Choroid plexus epithelial cell (primary cell): Measurements from ENCODE around the gene EHBP1.
"Not testable (repeated sequence)": the region's sequence is repeated elsewhere in the genome, so short reads cannot be mapped to it uniquely, and the experiment has no call there.

ENCODE experiments used
- DNase-seq: peaks from one replicate; pipeline ENCODE4 v3.0.0-alpha.2; 2010; ENCODE audit warnings: low read depth
- H3K4me3 ChIP-seq: 2 replicates; pipeline ENCODE4 v1.5.1; 2011; ENCODE audit warnings: low read depth, mild to moderate bottlenecking, control low read depth, low read length, moderate library complexity
- CTCF ChIP-seq: conservative IDR thresholded peaks from 2 replicates; pipeline ENCODE4 v1.5.1; 2011; ENCODE audit warnings: low read depth, mild to moderate bottlenecking, control low read depth, inconsistent platforms, low read length, moderate library complexity

The EHBP1 gene

GRCh38 chr2:62741954-62742722 is 36.6 kb downstream of the EHBP1 start:
- DNase-seq = no peak
- H3K4me3 ChIP-seq = no peak overlapping the region
- no peak for TF ChIP-seq CTCF

DNA sequence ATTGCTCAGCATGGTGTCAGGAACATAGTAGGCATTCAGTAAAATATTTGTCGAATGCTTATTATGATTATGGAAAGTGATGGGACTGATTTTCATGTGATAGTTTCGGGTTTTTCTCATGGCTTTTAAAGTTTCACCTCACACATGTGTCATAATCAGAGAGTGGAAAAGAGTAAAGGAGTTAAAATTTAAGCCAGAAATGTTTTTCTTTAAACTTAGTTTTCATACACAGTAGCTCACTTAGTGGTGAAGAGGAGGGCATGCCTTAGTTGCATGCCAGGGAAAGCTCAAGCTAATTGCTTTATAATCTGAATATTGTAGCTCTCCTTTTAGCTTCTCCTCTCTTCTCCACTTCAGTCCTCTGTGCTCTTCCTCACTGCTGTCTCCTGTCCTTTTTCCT is 38.0 kb downstream of the EHBP1 start:
- DNase-seq = no peak
- H3K4me3 ChIP-seq = no peak overlapping the region
- TF ChIP-seq CTCF = no peak

GRCh38 chr2:62744603-62745002 is 39.1 kb downstream of the EHBP1 start:
- no peak for TF ChIP-seq CTCF
- no peak for DNase-seq
- H3K4me3 ChIP-seq = no peak overlapping the region

- no peak for TF ChIP-seq CTCF
- DNase-seq = no peak
- H3K4me3 ChIP-seq = no peak overlapping the region
Measured at GRCh38 chr2:62745891-62746481, 40.5 kb downstream of the EHBP1 start.

DNA sequence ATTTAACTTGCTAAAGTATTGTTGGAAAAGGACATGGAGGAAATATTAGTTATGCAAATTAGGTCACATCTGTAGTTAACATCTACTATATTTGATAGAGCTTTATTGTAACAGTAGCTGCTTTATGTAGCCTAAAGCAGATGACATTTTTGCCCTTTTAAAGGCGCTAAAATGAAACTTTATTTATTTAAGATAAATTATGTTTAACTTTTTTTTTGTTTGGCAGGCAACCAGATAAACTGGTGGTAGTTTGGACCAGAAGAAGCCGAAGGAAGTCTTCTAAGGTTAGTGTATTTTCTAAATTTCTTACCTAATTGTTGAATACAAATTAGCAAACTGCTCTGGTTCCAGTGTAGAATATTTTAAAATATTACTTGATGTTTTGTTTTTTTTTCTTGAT is 41.7 kb downstream of the EHBP1 start:
- TF ChIP-seq CTCF = no peak
- no peak overlapping the region for H3K4me3 ChIP-seq
- no peak for DNase-seq

DNA sequence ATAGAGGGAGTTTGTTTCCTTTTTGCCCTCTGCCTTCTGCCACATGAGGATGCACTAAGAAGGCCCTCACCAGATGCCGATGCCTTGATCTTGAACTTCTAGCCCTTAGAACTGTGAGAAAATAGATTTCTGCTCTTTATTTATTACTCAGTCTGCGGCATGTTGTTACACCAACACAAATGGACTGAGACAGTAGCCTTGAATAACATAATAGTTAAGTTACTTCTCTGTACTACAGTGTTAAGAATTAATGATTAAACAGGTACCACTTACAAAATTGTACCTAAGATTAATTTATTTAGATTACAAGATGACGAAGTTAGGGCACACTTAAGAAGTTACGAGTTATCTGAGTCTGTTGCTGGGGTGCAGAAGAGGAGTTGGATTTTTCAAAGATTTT is 42.4 kb downstream of the EHBP1 start:
- DNase-seq = no peak
- no peak overlapping the region for H3K4me3 ChIP-seq
- no peak for TF ChIP-seq CTCF

DNA sequence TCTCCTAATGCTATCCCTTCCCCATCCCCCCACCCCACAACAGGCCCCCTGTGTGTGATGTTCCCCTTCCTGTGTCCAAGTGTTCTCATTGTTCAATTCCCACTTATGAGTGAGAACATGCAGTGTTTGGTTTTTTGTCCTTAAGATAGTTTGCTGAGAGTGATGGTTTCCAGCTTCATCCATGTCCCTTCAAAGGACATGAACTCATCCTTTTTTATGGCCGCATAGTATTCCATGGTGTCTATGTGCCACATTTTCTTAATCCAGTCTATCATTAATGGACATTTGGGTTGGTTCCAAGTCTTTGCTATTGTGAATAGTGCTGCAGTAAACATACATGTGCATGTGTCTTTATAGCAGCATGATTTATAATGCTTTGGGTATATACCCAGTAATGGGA is 43.6 kb downstream of the EHBP1 start:
- not testable (repeated sequence) for DNase-seq, H3K4me3 ChIP-seq
